WTC11 (cell line): ENCODE data around the gene EAF1. TPM values are rescaled to one million over a fixed set of nuclear protein-coding genes. Genes with fewer than 3 reads are reported as not detected.

Experiments used
- ATAC-seq: fragments of 200-7000 bp; cut with Tn5 transposase; 2 replicates; pipeline ENCODE4 v1.10.0; 2021; ENCODE audit warnings: mild to moderate bottlenecking, moderate library complexity
- CTCF ChIA-PET: fragments of 300-600 bp; sonication (Branson Sonifier 250); formaldehyde crosslinking; loops from one replicate; lab custom pipeline; 2021; ENCODE audit warnings: antibody characterized with exemption; lab: Charles Lee
- POLR2A ChIA-PET: fragments of 350-600 bp; sonication (Branson Sonifier 250); formaldehyde crosslinking; loops from one replicate; lab custom pipeline; 2021; ENCODE audit warnings: antibody characterized with exemption; lab: Charles Lee
- DNase-seq: peaks from one replicate; pipeline ENCODE4 v3.0.0; 2021; ENCODE audit warnings: low spot score
- H3K27ac Mint-ChIP-seq: 2 replicates; pipeline ENCODE4 v1.8.0; 2021; ENCODE audit warnings: mixed read lengths
- H3K27me3 Mint-ChIP-seq: 2 replicates; pipeline ENCODE4 v1.8.0; 2021; ENCODE audit warnings: low read depth, mild to moderate bottlenecking, moderate library complexity, mixed read lengths
- H3K36me3 Mint-ChIP-seq: 2 replicates; pipeline ENCODE4 v1.8.0; 2021; ENCODE audit warnings: mixed read lengths
- H3K4me1 Mint-ChIP-seq: 2 replicates; pipeline ENCODE4 v1.8.0; 2022; ENCODE audit warnings: mixed read lengths
- H3K4me3 Mint-ChIP-seq: 2 replicates; pipeline ENCODE4 v1.8.0; 2021; ENCODE audit warnings: mild to moderate bottlenecking, moderate library complexity, mixed read lengths
- H3K9me3 Mint-ChIP-seq: 2 replicates; pipeline ENCODE4 v1.8.0; 2021; ENCODE audit warnings: mixed read lengths
- ATF6 ChIP-seq: sonication (generic); formaldehyde crosslinking; IDR thresholded peaks from 2 replicates; pipeline ENCODE4 v1.8.1; 2023; ENCODE audit warnings: mild to moderate bottlenecking, missing genetic modification reagents
- E2F4 ChIP-seq: sonication (generic); formaldehyde crosslinking; IDR thresholded peaks from 2 replicates; pipeline ENCODE4 v1.8.1; 2022; ENCODE audit warnings: low read depth, mild to moderate bottlenecking, moderate library complexity, missing genetic modification reagents, borderline replicate concordance
- ETV6 ChIP-seq: sonication (generic); formaldehyde crosslinking; IDR thresholded peaks from 2 replicates; pipeline ENCODE4 v1.8.1; 2022; ENCODE audit warnings: mild to moderate bottlenecking, missing genetic modification reagents
- FOXK1 ChIP-seq: sonication (generic); formaldehyde crosslinking; IDR thresholded peaks from 2 replicates; pipeline ENCODE4 v1.8.0; 2022; ENCODE audit warnings: mild to moderate bottlenecking, moderate library complexity, missing genetic modification reagents
- FOXP1 ChIP-seq: sonication (generic); formaldehyde crosslinking; IDR thresholded peaks from 2 replicates; pipeline ENCODE4 v1.8.0; 2022; ENCODE audit warnings: missing genetic modification reagents, mild to moderate bottlenecking, moderate library complexity, borderline replicate concordance
- FOXP4 ChIP-seq: sonication (generic); formaldehyde crosslinking; IDR thresholded peaks from 2 replicates; pipeline ENCODE4 v1.8.0; 2022; ENCODE audit warnings: mild to moderate bottlenecking, missing genetic modification reagents
- HMGXB4 ChIP-seq: sonication (generic); formaldehyde crosslinking; IDR thresholded peaks from 2 replicates; pipeline ENCODE4 v1.8.1; 2023; ENCODE audit warnings: mild to moderate bottlenecking, moderate library complexity, missing genetic modification reagents
- IRF1 ChIP-seq: sonication (generic); formaldehyde crosslinking; IDR thresholded peaks from 2 replicates; pipeline ENCODE4 v1.8.0; 2023; ENCODE audit warnings: missing genetic modification reagents
- JAZF1 ChIP-seq: fragments of 250-450 bp; sonication (Bioruptor Pico); IDR thresholded peaks from 2 replicates; pipeline ENCODE4 v1.9.0; 2021; ENCODE audit warnings: moderate library complexity, mild to moderate bottlenecking, inconsistent platforms
- MAX ChIP-seq: sonication (generic); formaldehyde crosslinking; IDR thresholded peaks from 2 replicates; pipeline ENCODE4 v1.8.0; 2022; ENCODE audit warnings: mild to moderate bottlenecking, missing genetic modification reagents
- NFATC4 ChIP-seq: fragments of 250-450 bp; sonication (Bioruptor Pico); IDR thresholded peaks from 2 replicates; pipeline ENCODE4 v1.9.0; 2021; ENCODE audit warnings: mild to moderate bottlenecking
- NR1H2 ChIP-seq: sonication (generic); formaldehyde crosslinking; IDR thresholded peaks from 2 replicates; pipeline ENCODE4 v1.9.0; 2021; ENCODE audit warnings: mild to moderate bottlenecking, moderate library complexity, missing genetic modification reagents
- NR3C1 ChIP-seq: sonication (generic); formaldehyde crosslinking; conservative IDR thresholded peaks from 2 replicates; pipeline ENCODE4 v1.8.1; 2023; ENCODE audit warnings: low read depth, mild to moderate bottlenecking, missing genetic modification reagents
- PREB ChIP-seq: sonication (generic); formaldehyde crosslinking; IDR thresholded peaks from 2 replicates; pipeline ENCODE4 v1.8.1; 2022; ENCODE audit warnings: mild to moderate bottlenecking, missing genetic modification reagents, moderate library complexity, borderline replicate concordance
- PRRX2 ChIP-seq: fragments of 250-450 bp; sonication (Bioruptor Pico); IDR thresholded peaks from 2 replicates; pipeline ENCODE4 v1.8.0; 2021; ENCODE audit warnings: mild to moderate bottlenecking
- TEAD1 ChIP-seq: sonication (generic); formaldehyde crosslinking; IDR thresholded peaks from 2 replicates; pipeline ENCODE4 v1.8.0; 2022; ENCODE audit warnings: mild to moderate bottlenecking, missing genetic modification reagents
- TP53 ChIP-seq: sonication (generic); formaldehyde crosslinking; IDR thresholded peaks from 2 replicates; pipeline ENCODE4 v1.8.1; 2023; ENCODE audit warnings: mild to moderate bottlenecking, missing genetic modification reagents
- ZBTB21 ChIP-seq: sonication (generic); formaldehyde crosslinking; IDR thresholded peaks from 2 replicates; pipeline ENCODE4 v1.8.1; 2023; ENCODE audit warnings: mild to moderate bottlenecking, missing genetic modification reagents, borderline replicate concordance
- ZNF138 ChIP-seq: sonication (generic); formaldehyde crosslinking; conservative IDR thresholded peaks from 2 replicates; pipeline ENCODE4 v1.8.1; 2022; ENCODE audit warnings: mild to moderate bottlenecking, moderate library complexity, missing genetic modification reagents
- ZNF219 ChIP-seq: sonication (generic); formaldehyde crosslinking; IDR thresholded peaks from 2 replicates; pipeline ENCODE4 v1.8.0; 2023; ENCODE audit warnings: missing genetic modification reagents, mild to moderate bottlenecking, borderline replicate concordance
- ZNF232 ChIP-seq: sonication (generic); formaldehyde crosslinking; IDR thresholded peaks from 2 replicates; pipeline ENCODE4 v1.8.0; 2022; ENCODE audit warnings: mild to moderate bottlenecking, missing genetic modification reagents
- ZNF416 ChIP-seq: fragments of 250-450 bp; sonication (Bioruptor Pico); IDR thresholded peaks from 2 replicates; pipeline ENCODE4 v1.9.0; 2021; ENCODE audit warnings: mild to moderate bottlenecking, inconsistent platforms
- ZNF423 ChIP-seq: fragments of 250-450 bp; sonication (Bioruptor Pico); IDR thresholded peaks from 2 replicates; pipeline ENCODE4 v2.1.2; 2022; ENCODE audit warnings: mild to moderate bottlenecking, moderate library complexity
- total RNA-seq: library from RNA; stranded (reverse); gene quantifications from 3 replicates; pipeline ENCODE4 v1.2.3, GENCODE V29; 2021

EAF1 gene
- total RNA-seq, 1 experiment from 2014 or later, result 25.4 TPM

GRCh38 chr3:15430624-15431023 is 3.2 kb downstream of the EAF1 start (continued):
- no peak for TF ChIP-seq MAX (CRISPR knock-in tag)
- no peak for TF ChIP-seq JAZF1 (CRISPR knock-in tag)

- Mint-ChIP-seq H3K9me3 (no peaks in the 10 kb centered on the region), H3K4me1 (peaks cover 18% of the 10 kb centered on the region), H3K27me3 (no peaks in the 10 kb centered on the region), H3K4me3 (no peak overlapping the region), H3K27ac (no peak overlapping the region), H3K36me3 (peaks cover 41% of the 10 kb centered on the region)
- ChIA-PET CTCF (interaction anchor here (1.0 kb wide), 1 partner anchor 26 kb away, joined by 4 read pairs; no protein-coding TSS in a partner anchor), POLR2A (no interaction called here)
- TF ChIP-seq TP53 (CRISPR knock-in tag) (no peak), NR3C1 (CRISPR knock-in tag) (no peak), E2F4 (no peak), ZNF423 (CRISPR knock-in tag) (no peak), ZNF232 (no peak), TEAD1 (CRISPR knock-in tag) (no peak), PREB (CRISPR knock-in tag) (no peak), FOXK1 (CRISPR knock-in tag) (no peak), NR1H2 (CRISPR knock-in tag) (no peak)
- DNase-seq (no peak), ATAC-seq (no peak)
Measured at GRCh38 chr3:15431256-15431837, 3.9 kb downstream of the EAF1 start.

GRCh38 chr3:15433531-15433930 is 6.1 kb downstream of the EAF1 start:
- no peaks in the 10 kb centered on the region for H3K9me3 Mint-ChIP-seq
- no peaks in the 10 kb centered on the region for H3K27me3 Mint-ChIP-seq
- no peak overlapping the region for H3K27ac Mint-ChIP-seq
- DNase-seq (no peak), ATAC-seq (no peak)
- H3K36me3 Mint-ChIP-seq, result peaks cover 55% of the 10 kb centered on the region
- H3K4me1 Mint-ChIP-seq, result peaks cover 6% of the 10 kb centered on the region
- H3K4me3 Mint-ChIP-seq, result no peak overlapping the region
- ChIA-PET POLR2A (no interaction called here), CTCF (interaction anchor here (0.6 kb wide), 1 partner anchor 94 kb away, joined by 5 read pairs; no protein-coding TSS in a partner anchor)
- TF ChIP-seq ATF6 (CRISPR knock-in tag), result no peak
- TF ChIP-seq PRRX2 (CRISPR knock-in tag), result no peak

GRCh38 chr3:15434756-15435155 is 7.4 kb downstream of the EAF1 start:
- H3K4me3 Mint-ChIP-seq, result no peak overlapping the region
- H3K36me3 Mint-ChIP-seq, result peaks cover 67% of the 10 kb centered on the region
- no peak overlapping the region for H3K27ac Mint-ChIP-seq
- no peaks in the 10 kb centered on the region for H3K9me3 Mint-ChIP-seq
- no peaks in the 10 kb centered on the region for H3K4me1 Mint-ChIP-seq
- ChIA-PET POLR2A (no interaction called here), CTCF (no interaction called here)
- ATAC-seq (no peak), DNase-seq (no peak)
- H3K27me3 Mint-ChIP-seq, result no peaks in the 10 kb centered on the region
- no peak for TF ChIP-seq FOXP4
- TF ChIP-seq ETV6 (CRISPR knock-in tag), result no peak
- no peak for TF ChIP-seq ZNF416
- no peak for TF ChIP-seq HMGXB4 (CRISPR knock-in tag)
- TF ChIP-seq NFATC4, result no peak
- TF ChIP-seq FOXP1, result no peak
- TF ChIP-seq ZNF219 (CRISPR knock-in tag), result no peak
- no peak for TF ChIP-seq ZNF138 (CRISPR knock-in tag)
- TF ChIP-seq ZBTB21 (CRISPR knock-in tag), result no peak
- TF ChIP-seq IRF1 (CRISPR knock-in tag), result no peak
